ENCODE measurements around the gene MAPK11.

The MAPK11 gene

GRCh38 chr22:50215297-50216054 is 54.7 kb downstream of the MAPK11 start:
- no peak overlapping the region for H3K27ac ChIP-seq
- no peaks in the 10 kb centered on the region for H3K9me3 ChIP-seq (ENCODE audit: low read depth, low read length)
- H3K9ac ChIP-seq (ENCODE audit: insufficient read length), result no peak overlapping the region
- peaks cover 67% of the 10 kb centered on the region for H3K36me3 ChIP-seq (ENCODE audit: insufficient read depth, low read length)
- no peak for TF ChIP-seq POLR2AphosphoS5 (IDR thresholded peaks at IDR 0.05; ENCODE audit: borderline replicate concordance, low read depth, low read length)
- DNase-seq (ENCODE audit: low read depth, low spot score), result no peak
- H3K4me3 ChIP-seq, result no peak overlapping the region
